ENCODE data around the gene TRIM61. TPM values are rescaled to one million over a fixed set of nuclear protein-coding genes. Genes with fewer than 3 reads are reported as not detected.
"Not testable (repeated sequence)": the region's sequence is repeated elsewhere in the genome, so short reads cannot be mapped to it uniquely, and the experiment has no call there.

The TRIM61 gene
- total RNA-seq (2014; rRNA removed; shearing (Covaris generic); ENCODE audit: low replicate concordance), result 0.72 and 1.7 TPM in 2 replicates

- Histone ChIP-seq H3K4me3 (peak within 1 kb of the TSS; percentile 60), H3K36me3 (no peaks in the 10 kb centered on the region), H3K9me3 (no peaks in the 10 kb centered on the region), H3K27me3 (no peaks in the 10 kb centered on the region)
- peak; percentile 61 for DNase-seq
Observed at GRCh38 chr4:164977243-164978164, at the start of gene TRIM61. Gene TRIM61, minus strand, starts transcription at chr4:164977657. Its CDS starts 7,655 bp downstream, at chr4:164970002.

- not testable (repeated sequence) for H3K4me3 ChIP-seq, H3K36me3 ChIP-seq, DNase-seq, H3K9me3 ChIP-seq, H3K27me3 ChIP-seq
Observed at GRCh38 chr4:165025782-165026181, 48.3 kb upstream of the TRIM61 start.

GRCh38 chr4:165019995-165020394, 42.5 kb upstream of the TRIM61 start:
- not testable (repeated sequence) for H3K9me3 ChIP-seq, H3K27me3 ChIP-seq, H3K36me3 ChIP-seq, H3K4me3 ChIP-seq, DNase-seq

GRCh38 chr4:165016971-165017370, 39.5 kb upstream of the TRIM61 start:
- H3K27me3 ChIP-seq, result no peaks in the 10 kb centered on the region
- DNase-seq, result peak; percentile 36
- H3K4me3 ChIP-seq, result no peak overlapping the region
- no peaks in the 10 kb centered on the region for H3K36me3 ChIP-seq
- H3K9me3 ChIP-seq, result no peaks in the 10 kb centered on the region

- Histone ChIP-seq H3K36me3 (no peaks in the 10 kb centered on the region), H3K27me3 (no peaks in the 10 kb centered on the region), H3K9me3 (no peaks in the 10 kb centered on the region), H3K4me3 (no peak overlapping the region)
- DNase-seq, result no peak
Observed at GRCh38 chr4:165013691-165014090, 36.2 kb upstream of the TRIM61 start.

GRCh38 chr4:165011403-165011802, 33.9 kb upstream of the TRIM61 start:
- no peaks in the 10 kb centered on the region for H3K36me3 ChIP-seq
- no peak for DNase-seq
- no peak overlapping the region for H3K4me3 ChIP-seq
- no peaks in the 10 kb centered on the region for H3K27me3 ChIP-seq
- no peaks in the 10 kb centered on the region for H3K9me3 ChIP-seq

- Histone ChIP-seq H3K9me3 (no peaks in the 10 kb centered on the region), H3K36me3 (no peaks in the 10 kb centered on the region), H3K4me3 (no peak overlapping the region), H3K27me3 (no peaks in the 10 kb centered on the region)
- DNase-seq, result no peak
Observed at GRCh38 chr4:165010991-165011390, 33.5 kb upstream of the TRIM61 start.

- no peaks in the 10 kb centered on the region for H3K36me3 ChIP-seq
- H3K27me3 ChIP-seq, result no peaks in the 10 kb centered on the region
- DNase-seq, result no peak
- no peaks in the 10 kb centered on the region for H3K9me3 ChIP-seq
- no peak overlapping the region for H3K4me3 ChIP-seq
Observed at GRCh38 chr4:165010487-165010886, 33.0 kb upstream of the TRIM61 start.

GRCh38 chr4:165009493-165010227, 32.2 kb upstream of the TRIM61 start:
- Histone ChIP-seq H3K27me3 (no peaks in the 10 kb centered on the region), H3K9me3 (no peaks in the 10 kb centered on the region), H3K36me3 (no peaks in the 10 kb centered on the region), H3K4me3 (no peak overlapping the region)
- DNase-seq, result no peak

GRCh38 chr4:165006886-165007285, 29.4 kb upstream of the TRIM61 start:
- H3K4me3 ChIP-seq, result no peak overlapping the region
- DNase-seq, result no peak

GRCh38 chr4:165006456-165006855, 29.0 kb upstream of the TRIM61 start:
- Histone ChIP-seq H3K36me3 (no peaks in the 10 kb centered on the region), H3K27me3 (no peaks in the 10 kb centered on the region), H3K4me3 (no peak overlapping the region), H3K9me3 (no peaks in the 10 kb centered on the region)
- DNase-seq, result no peak

More at GRCh38 chr4:165006886-165007285, 29.4 kb upstream of the TRIM61 start:
- H3K9me3 ChIP-seq, result no peaks in the 10 kb centered on the region
- H3K27me3 ChIP-seq, result no peaks in the 10 kb centered on the region
- H3K36me3 ChIP-seq, result no peaks in the 10 kb centered on the region

GRCh38 chr4:165005352-165005925, 28.0 kb upstream of the TRIM61 start:
- no peaks in the 10 kb centered on the region for H3K27me3 ChIP-seq
- H3K4me3 ChIP-seq, result no peak overlapping the region
- DNase-seq, result no peak
- H3K9me3 ChIP-seq, result no peaks in the 10 kb centered on the region
- no peaks in the 10 kb centered on the region for H3K36me3 ChIP-seq

- H3K36me3 ChIP-seq, DNase-seq, H3K9me3 ChIP-seq, H3K4me3 ChIP-seq, H3K27me3 ChIP-seq: not testable (repeated sequence)
Observed at GRCh38 chr4:165001957-165002356, 24.5 kb upstream of the TRIM61 start.

- not testable (repeated sequence) for DNase-seq, H3K9me3 ChIP-seq, H3K27me3 ChIP-seq, H3K36me3 ChIP-seq, H3K4me3 ChIP-seq
Observed at GRCh38 chr4:164998526-164999080, 21.1 kb upstream of the TRIM61 start.

GRCh38 chr4:164997941-164998340, 20.5 kb upstream of the TRIM61 start:
- Histone ChIP-seq H3K4me3 (no peak overlapping the region), H3K9me3 (no peaks in the 10 kb centered on the region), H3K27me3 (no peaks in the 10 kb centered on the region), H3K36me3 (no peaks in the 10 kb centered on the region)
- no peak for DNase-seq

GRCh38 chr4:164997324-164997723, 19.9 kb upstream of the TRIM61 start:
- Histone ChIP-seq H3K27me3 (no peaks in the 10 kb centered on the region), H3K9me3 (no peaks in the 10 kb centered on the region), H3K36me3 (no peaks in the 10 kb centered on the region), H3K4me3 (no peak overlapping the region)
- peak; percentile 24 for DNase-seq

- not testable (repeated sequence) for DNase-seq, H3K27me3 ChIP-seq, H3K36me3 ChIP-seq, H3K4me3 ChIP-seq, H3K9me3 ChIP-seq
Observed at GRCh38 chr4:164996123-164996522, 18.7 kb upstream of the TRIM61 start.
